T-helper 1 cell treated with Interleukin-12 subunit alpha and Interleukin-12 subunit beta and Interleukin-4 antibody, amounts not matched to agents 30 ng/mL and 1 ng/mL, for 36 hours (primary cell): ENCODE data around the gene C3. TPM values are rescaled to one million over a fixed set of nuclear protein-coding genes. Genes with fewer than 3 reads are reported as not detected.
"Not testable (repeated sequence)": the region's sequence is repeated elsewhere in the genome, so short reads cannot be mapped to it uniquely, and the experiment has no call there.

Experiments
- intact Hi-C: fragments of 100-400 bp; cut with micrococcal nuclease; formaldehyde crosslinking; loops from one replicate; pipeline ENCODE4 v1.15.1; 2024
- total RNA-seq: library from RNA; stranded (reverse); gene quantifications from 2 replicates; pipeline ENCODE4 v1.2.3, GENCODE V29; 2022

The C3 gene
- total RNA-seq, 1 donor from 2014 or later = 8.3 TPM

- intact Hi-C loops = loop anchor here (5.0 kb wide), 1 partner anchor 200 kb away; no protein-coding TSS in a partner anchor
Measured at GRCh38 chr19:6717036-6717435, 3.4 kb downstream of the C3 start.

GRCh38 chr19:6716610-6716970 lies 3.9 kb downstream of the C3 start:
- intact Hi-C loops = loop anchor here (5.0 kb wide), 1 partner anchor 199 kb away; no protein-coding TSS in a partner anchor

DNA sequence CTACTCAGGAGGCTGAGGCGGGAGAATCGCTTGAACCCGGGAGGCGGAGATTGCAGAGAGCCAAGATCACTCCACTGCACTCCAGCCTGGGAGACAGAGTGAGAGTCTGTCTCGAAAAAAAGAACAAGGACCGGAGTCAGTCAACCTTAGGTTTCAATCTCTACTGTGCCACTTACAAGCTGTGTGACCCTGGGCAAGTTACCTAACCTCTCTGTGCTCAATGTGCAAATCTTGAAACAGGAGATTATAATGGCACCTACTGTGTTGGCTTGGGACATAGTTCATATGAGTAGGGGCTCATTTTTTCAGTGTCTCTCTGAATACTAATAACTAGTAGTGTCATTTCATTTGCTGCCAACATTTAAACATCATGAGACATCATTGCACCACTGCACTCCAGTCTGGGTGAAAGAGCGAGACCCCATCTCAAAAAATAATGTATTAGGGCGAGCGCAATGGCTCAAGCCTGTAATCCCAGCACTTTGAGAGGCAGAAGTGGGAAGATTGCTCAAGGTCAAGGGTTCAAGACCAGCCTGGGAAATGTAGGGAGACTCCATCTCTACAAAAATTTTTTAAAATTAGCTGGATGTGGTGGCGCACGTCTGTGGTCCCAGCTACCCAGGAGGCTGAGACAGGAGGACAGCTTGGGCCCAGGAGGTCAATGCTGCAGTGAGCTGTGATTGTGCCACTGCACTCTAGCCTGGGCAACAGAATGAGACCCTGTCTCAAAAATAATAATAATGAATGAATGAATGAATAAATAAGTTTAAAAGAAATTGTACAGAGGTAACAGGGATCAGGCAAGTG lies 5.5 kb downstream of the C3 start:
- intact Hi-C loops = loop anchor here (5.0 kb wide), 1 partner anchor 198 kb away; no protein-coding TSS in a partner anchor

DNA sequence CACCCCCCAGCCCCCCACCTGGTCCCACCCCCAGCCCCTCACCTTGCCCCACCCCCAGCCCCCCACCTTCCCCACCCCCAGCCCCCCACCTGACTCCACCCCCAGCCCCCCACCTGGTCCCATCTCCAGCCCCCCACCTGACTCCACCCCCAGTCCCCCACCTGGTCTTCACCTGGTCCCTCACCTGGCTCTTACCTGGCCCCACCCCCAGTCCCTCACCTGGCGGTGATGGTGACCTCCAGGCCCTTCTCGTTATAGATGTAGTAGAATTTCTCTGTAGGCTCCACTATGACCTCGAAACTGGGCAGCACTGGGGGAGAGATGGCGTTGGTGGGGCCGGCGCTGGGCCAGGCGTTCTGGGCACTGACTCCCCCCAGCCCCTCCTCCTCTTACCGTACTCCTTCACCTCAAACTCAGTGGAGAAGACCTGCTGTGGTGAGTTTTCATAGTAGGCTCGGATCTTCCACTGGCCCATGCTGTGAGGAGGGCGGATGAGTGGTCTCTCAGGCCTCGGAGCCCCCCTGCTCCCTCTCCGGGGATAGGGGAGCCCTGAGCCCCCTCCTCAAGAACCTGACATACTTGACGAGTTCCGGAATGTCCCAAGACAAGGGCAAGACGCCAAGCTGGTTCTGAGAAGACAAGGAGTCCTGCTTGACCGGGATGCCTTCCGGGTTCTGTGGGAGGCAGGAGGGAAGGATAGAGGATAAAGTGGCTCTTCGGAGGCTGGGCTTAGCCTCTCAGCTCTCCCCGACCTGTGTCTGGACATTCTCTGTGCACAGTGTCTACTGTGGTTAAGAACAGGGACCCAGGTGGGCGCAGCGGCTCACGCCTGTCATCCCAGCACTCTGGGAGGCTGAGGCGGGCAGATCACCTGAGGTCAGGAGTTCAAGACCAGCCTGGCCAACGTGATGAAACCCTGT lies 6.4 kb downstream of the C3 start:
- intact Hi-C loops = no loop called here

DNA sequence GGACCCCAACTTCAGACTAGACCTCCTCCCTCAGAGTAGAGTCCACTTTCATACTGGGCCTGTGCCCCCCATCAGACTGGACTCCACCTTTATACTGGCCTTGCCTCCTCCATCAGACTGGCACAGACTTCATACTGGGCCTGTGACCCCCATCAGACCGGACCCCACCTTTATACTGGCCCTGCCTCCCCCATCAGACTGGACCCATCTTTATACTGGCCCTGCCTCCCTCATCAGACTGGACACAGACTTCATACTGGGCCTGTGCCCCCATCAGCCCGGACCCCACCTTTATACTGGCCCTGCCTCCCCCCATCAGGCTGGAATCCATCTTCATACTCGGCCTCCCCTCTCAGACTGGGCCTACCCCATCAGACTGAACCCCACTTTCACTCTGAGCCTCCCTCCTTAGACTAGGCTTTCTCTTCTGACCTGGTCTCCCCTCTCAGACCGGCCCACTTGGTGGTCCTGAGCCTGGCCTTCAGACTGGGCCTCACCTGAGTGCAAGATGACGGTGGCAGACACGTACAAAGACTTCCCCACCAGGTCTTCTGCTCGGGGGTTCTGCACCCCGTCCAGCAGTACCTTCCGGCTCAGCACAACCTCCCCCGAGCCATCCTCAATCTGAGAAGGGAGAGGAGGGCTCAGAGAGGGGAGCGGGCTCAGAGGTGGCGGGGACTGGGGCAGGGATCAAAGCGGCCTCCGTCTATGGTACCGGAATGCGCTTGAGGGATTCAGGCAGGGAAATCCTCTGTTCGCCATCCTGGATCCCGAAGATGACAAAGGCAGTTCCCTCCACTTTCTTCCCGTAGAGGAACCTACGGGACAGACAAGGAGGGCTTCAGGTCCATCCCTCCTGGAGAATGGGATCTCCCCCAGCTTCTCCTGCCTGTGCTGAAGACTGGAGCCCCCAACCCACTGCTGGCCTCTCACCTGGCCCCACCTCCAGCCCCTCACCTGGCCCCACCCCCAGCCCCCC lies 7.5 kb downstream of the C3 start:
- intact Hi-C loops = no loop called here

DNA sequence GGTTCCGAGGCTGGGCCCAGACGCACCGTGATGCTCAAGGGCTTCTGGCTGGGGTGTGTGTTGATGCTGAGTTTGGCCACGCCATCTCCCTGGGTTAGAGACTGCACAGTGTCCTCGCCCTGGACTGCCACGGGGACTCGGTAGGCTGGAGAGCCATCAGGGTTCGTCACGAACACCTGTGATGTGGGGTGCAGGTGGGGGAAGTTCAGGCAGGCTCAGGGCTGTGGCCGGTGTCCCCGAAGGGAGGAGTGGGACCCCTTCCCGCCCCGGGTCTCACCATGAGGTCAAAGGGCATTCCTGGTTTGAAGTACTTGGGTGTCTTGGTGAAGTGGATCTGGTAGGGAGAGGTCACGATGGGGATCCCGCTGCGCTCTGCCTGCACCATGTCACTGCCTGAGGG lies 8.2 kb downstream of the C3 start:
- intact Hi-C loops = no loop called here

DNA sequence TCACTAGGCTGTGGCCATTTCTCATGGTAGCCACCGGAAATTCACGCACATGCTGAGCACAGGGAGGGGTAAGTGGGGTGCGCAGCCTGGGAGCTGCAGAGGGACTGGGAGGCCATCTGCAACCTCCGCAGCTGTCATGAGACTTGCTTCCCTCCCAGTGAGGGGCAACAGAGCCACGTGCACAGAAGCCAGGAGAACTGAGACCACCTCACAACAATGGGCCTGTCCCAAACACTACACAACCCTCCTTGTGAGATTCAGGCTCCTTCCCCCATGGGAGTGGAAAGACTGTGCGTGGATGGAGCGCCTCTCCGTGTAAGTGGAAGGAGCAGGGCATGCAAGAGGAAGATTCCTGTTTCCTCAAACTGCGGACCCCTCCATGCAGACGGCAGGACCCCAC lies 8.8 kb downstream of the C3 start:
- intact Hi-C loops = no loop called here

DNA sequence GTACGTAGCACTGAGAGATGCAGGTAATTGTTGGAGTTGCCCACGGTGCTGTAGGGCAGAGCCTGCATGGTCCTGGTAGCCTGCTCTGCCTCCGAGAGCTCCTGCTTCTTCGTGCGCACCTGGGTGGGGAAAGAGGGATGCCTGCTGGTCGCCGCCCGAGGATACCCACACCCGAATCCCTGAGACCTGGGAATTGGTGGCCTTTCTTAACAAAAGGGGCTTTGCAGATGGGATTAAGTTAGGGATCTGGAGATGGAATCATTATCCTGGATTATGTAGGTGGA lies 9.4 kb downstream of the C3 start:
- intact Hi-C loops = no loop called here

GRCh38 chr19:6710273-6711077 lies 10.0 kb downstream of the C3 start:
- intact Hi-C loops = no loop called here

- intact Hi-C loops = no loop called here
Measured at GRCh38 chr19:6709549-6709948, 10.9 kb downstream of the C3 start.

DNA sequence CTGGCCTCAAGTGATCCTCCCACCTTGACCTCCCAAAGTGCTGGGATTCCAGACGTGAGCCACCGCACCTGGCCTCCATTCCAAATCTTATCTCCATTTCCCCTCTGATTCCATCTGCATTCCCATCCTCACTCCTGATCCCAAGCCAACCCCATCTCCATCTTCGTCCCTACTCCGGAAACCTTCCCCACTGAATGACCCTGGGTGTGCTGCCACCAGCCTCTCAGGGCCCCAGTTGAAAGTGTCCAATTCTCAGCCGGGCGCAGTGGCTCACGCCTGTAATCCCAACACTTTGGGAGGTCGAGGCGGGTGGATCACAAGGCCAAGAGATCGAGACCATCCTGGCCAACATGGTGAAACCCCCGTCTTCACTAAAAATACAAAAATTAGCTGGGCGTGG lies 11.5 kb downstream of the C3 start:
- intact Hi-C loops = not testable (repeated sequence)

- intact Hi-C loops = no loop called here
Measured at GRCh38 chr19:6708346-6708745, 12.1 kb downstream of the C3 start.

DNA sequence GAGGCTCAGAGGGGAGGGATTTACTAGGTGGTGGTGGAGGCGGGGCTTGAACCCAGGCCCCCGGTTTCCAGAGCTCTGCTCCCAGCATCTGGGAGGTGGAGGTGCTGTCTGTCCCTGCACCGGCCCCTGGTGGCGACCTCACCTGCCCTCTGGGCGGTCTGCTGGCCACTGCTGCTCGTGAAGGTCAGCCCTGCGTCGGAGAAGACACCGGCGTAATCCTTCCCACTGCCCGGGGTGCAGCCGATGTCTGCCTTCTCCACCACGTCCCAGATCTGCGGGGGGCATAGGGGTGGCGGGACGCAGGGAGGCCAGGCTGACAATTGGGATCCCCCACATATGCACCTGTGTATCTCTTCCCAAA lies 12.8 kb downstream of the C3 start:
- intact Hi-C loops = no loop called here

GRCh38 chr19:6707011-6707657 lies 13.3 kb downstream of the C3 start:
- intact Hi-C loops = no loop called here

- intact Hi-C loops = no loop called here
Measured at GRCh38 chr19:6706633-6706958, 13.9 kb downstream of the C3 start.

- intact Hi-C loops = no loop called here
Measured at GRCh38 chr19:6705931-6706632, 14.4 kb downstream of the C3 start.

DNA sequence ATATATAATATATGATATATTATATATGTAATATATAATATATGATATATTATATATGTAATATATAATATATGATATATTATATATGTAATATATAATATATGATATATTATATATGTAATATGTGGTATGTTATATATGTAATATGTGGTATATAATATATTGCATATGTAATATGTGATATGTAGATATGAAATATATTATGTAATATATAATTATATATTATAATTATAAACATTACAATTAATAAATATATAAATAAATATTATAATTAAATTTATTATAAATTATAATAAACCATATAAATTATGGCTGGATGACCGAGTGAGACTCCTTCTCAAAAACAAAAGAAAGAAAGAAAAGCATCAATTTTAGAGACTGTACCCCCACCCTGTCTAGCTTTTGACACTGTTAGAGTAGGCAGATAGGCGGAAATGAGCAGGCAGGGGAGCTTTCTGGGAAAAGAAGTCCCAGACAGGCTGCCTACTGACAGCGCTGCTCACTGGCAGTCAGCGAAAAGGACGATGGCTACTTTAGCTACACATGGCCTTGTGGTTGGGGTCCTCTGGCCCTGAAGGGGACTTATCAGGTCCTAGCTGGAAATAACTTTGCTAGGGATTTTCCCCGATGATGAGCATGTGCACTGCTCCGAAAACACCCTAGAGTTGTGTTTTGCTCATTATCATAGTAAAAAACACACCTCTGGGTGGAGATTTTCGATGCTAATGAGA lies 19.7 kb downstream of the C3 start:
- intact Hi-C loops = no loop called here

GRCh38 chr19:6699935-6700334 lies 20.5 kb downstream of the C3 start:
- intact Hi-C loops = no loop called here

- intact Hi-C loops = no loop called here
Measured at GRCh38 chr19:6697291-6697690, 23.2 kb downstream of the C3 start.
